Endothelial cell of umbilical vein (primary cell): Measurements from ENCODE around the gene NEURL1B. TPM values are rescaled to one million over a fixed set of nuclear protein-coding genes. Genes with fewer than 3 reads are reported as not detected.

Source experiments
- BruUV-seq: library from RNA; stranded (reverse); fragments of 400-500 nt; replicated peaks from 2 replicates; lab custom pipeline; 2021; lab: Mats Ljungman, UMichigan
- CTCF ChIA-PET: fragments of 300-600, 350-600 bp; sonication (Branson Sonifier 250); formaldehyde crosslinking; loops from one replicate; lab custom pipeline; 2021; ENCODE audit warnings: antibody characterized with exemption, inconsistent platforms; lab: Charles Lee
- POLR2A ChIA-PET: fragments of 300-600, 350-600 bp; sonication (Branson Sonifier 250); formaldehyde crosslinking; loops from one replicate; lab custom pipeline; 2021; ENCODE audit warnings: antibody characterized with exemption, inconsistent platforms; lab: Charles Lee
- DNase-seq: peaks from one replicate; pipeline ENCODE4 v3.0.0-alpha.2; 2011; ENCODE audit warnings: low read depth, low spot score
- FAIRE-seq: peaks from 2 replicates; lab custom pipeline; 2011; peaks lifted over from hg19 to GRCh38; lab: Jason Lieb, UNC
- H2AFZ ChIP-seq: 2 replicates; pipeline ENCODE4 v1.6.0; 2012; ENCODE audit warnings: low read depth, low read length, control low read depth, inconsistent platforms
- H3K27ac ChIP-seq: 2 replicates; pipeline ENCODE4 v1.5.1; 2011; ENCODE audit warnings: low read depth, mild to moderate bottlenecking, control low read depth, low read length, moderate library complexity; ENCODE audit not compliant: insufficient read depth
- H3K27me3 ChIP-seq, 2 experiments: 2 replicates each; pipeline versions ENCODE4 v1.6.0 to v1.6.1; 2011; ENCODE audit warnings: low read length in 2 of 2, mixed read lengths in 1 of 2; ENCODE audit not compliant: control insufficient read depth in 2 of 2, insufficient read depth in 2 of 2
- H3K36me3 ChIP-seq, 2 experiments: 2 replicates in 1 of 2; 3 replicates in 1 of 2; pipeline ENCODE4 v1.5.1; 2011; ENCODE audit warnings: low read length in 2 of 2, mild to moderate bottlenecking in 1 of 2, moderate library complexity in 1 of 2; ENCODE audit not compliant: control insufficient read depth in 2 of 2, insufficient read depth in 2 of 2; ENCODE audit errors: extremely low read depth in 1 of 2
- H3K4me1 ChIP-seq: 3 replicates; pipeline ENCODE4 v1.5.1; 2011; ENCODE audit warnings: mild to moderate bottlenecking, low read length; ENCODE audit not compliant: control insufficient read depth, insufficient read depth; ENCODE audit errors: extremely low read depth
- H3K4me2 ChIP-seq: 2 replicates; pipeline ENCODE4 v1.6.1; 2011; ENCODE audit warnings: low read length, control low read depth, mixed read lengths; ENCODE audit not compliant: insufficient read depth
- H3K4me3 ChIP-seq, 3 experiments: fragments of 200-600 bp in 1 of 3; sonication (generic), shearing (Covaris generic) in 1 of 3; replicated peaks in 1 of 3; 2 replicates each; pipeline ENCODE4 v1.5.1; 2011 to 2016; ENCODE audit warnings: control low read depth in 3 of 3, low read length in 3 of 3, mild to moderate bottlenecking in 2 of 3, inconsistent platforms in 1 of 3, low read depth in 1 of 3, moderate library complexity in 1 of 3; ENCODE audit not compliant: insufficient read depth in 1 of 3
- H3K79me2 ChIP-seq: 2 replicates; pipeline ENCODE4 v1.6.0; 2012; ENCODE audit warnings: low read length, inconsistent platforms; ENCODE audit not compliant: control insufficient read depth, insufficient read depth
- H3K9ac ChIP-seq: replicated peaks from 2 replicates; pipeline ENCODE3; 2011; ENCODE audit warnings: low read length, control low read depth; ENCODE audit not compliant: insufficient read depth; ENCODE audit errors: extremely low read depth
- H3K9me1 ChIP-seq: replicated peaks from 3 replicates; pipeline ENCODE4 v1.6.0; 2011; ENCODE audit warnings: mild to moderate bottlenecking, low read length; ENCODE audit not compliant: control insufficient read depth, insufficient read depth; ENCODE audit errors: extremely low read depth
- H3K9me3 ChIP-seq: replicated peaks from 2 replicates; pipeline ENCODE4 v1.5.1; 2012; ENCODE audit warnings: low read length, inconsistent platforms; ENCODE audit not compliant: control insufficient read depth, insufficient read depth
- H4K20me1 ChIP-seq: replicated peaks from 2 replicates; pipeline ENCODE3; 2011; ENCODE audit warnings: mild to moderate bottlenecking, low read length; ENCODE audit not compliant: control insufficient read depth, insufficient read depth; ENCODE audit errors: extremely low read depth
- EZH2 ChIP-seq: IDR thresholded peaks from 2 replicates; pipeline ENCODE4 v1.6.1; 2012; ENCODE audit warnings: borderline replicate concordance, low read depth, mild to moderate bottlenecking, moderate library complexity, low read length, inconsistent platforms; ENCODE audit not compliant: severe bottlenecking
- FOS ChIP-seq: IDR thresholded peaks from 2 replicates; pipeline ENCODE4 v1.6.1; 2011; ENCODE audit warnings: mild to moderate bottlenecking, low read length, moderate library complexity, borderline replicate concordance; ENCODE audit not compliant: insufficient read depth
- GATA2 ChIP-seq: IDR thresholded peaks from 2 replicates; pipeline ENCODE4 v1.7.0; 2011; ENCODE audit warnings: low read depth, mild to moderate bottlenecking, moderate library complexity, mixed read lengths, low read length; ENCODE audit not compliant: insufficient read length, insufficient read depth
- JUN ChIP-seq: IDR thresholded peaks from 2 replicates; pipeline ENCODE4 v1.6.1; 2011; ENCODE audit warnings: borderline replicate concordance, low read depth; ENCODE audit not compliant: insufficient read length, insufficient read depth
- MAX ChIP-seq: IDR thresholded peaks from 2 replicates; pipeline ENCODE4 v1.6.1; 2011; ENCODE audit not compliant: insufficient read depth, insufficient read length
- MYC ChIP-seq: IDR thresholded peaks from one replicate; pipeline ENCODE4 v1.6.1; 2011; ENCODE audit warnings: mild to moderate bottlenecking, low read depth, low read length
- POLR2A ChIP-seq: IDR thresholded peaks from 2 replicates; pipeline ENCODE4 v1.6.1; 2012; ENCODE audit warnings: low read depth, mild to moderate bottlenecking, control low read depth, low read length
- POLR2AphosphoS5 ChIP-seq: IDR thresholded peaks from 2 replicates; pipeline ENCODE4 v1.6.1; 2012; ENCODE audit warnings: low read depth, mild to moderate bottlenecking, control low read depth, low read length, moderate library complexity; ENCODE audit not compliant: insufficient read depth
- dilution Hi-C: fragments of 300-500 bp; cut with MboI; formaldehyde crosslinking; loops from one replicate; pipeline ENCODE4 v1.15.0; 2019; ENCODE audit warnings: low sequenced_read_pairs; ENCODE audit not compliant: extremely low pct_ligation_motif_present
- intact Hi-C: fragments of 100-400 bp; cut with micrococcal nuclease; formaldehyde crosslinking; loops from one replicate; pipeline ENCODE4 v1.10.0; 2022
- polyA plus RNA-seq, 4 experiments: library from polyadenylated mRNA; depleted of rRNA in 3 of 4; stranded (reverse) in 3 of 4; unstranded in 1 of 4; fragments of >200 nt; gene quantifications; 2 replicates each; pipeline versions ENCODE4 v1.2.1 to v1.2.3, GENCODE V29; 2011 to 2012; ENCODE audit warnings: missing spikeins in 1 of 4
- total RNA-seq: library from RNA; stranded (reverse); gene quantifications from 2 replicates; pipeline ENCODE4 v1.2.3, GENCODE V29; 2021
- TF ChIP-seq, protein P1 (sequence below), 2 donors: IDR thresholded peaks; 1 replicate in 1 of 2; 2 replicates in 1 of 2; pipeline ENCODE4 v1.5.1; 2011; ENCODE audit warnings: low read length in 2 of 2, mild to moderate bottlenecking in 2 of 2, moderate library complexity in 2 of 2, control low read depth in 1 of 2, inconsistent platforms in 1 of 2, low read depth in 1 of 2; ENCODE audit not compliant: insufficient read depth in 1 of 2; ENCODE audit errors: extremely low read depth in 1 of 2

Gene NEURL1B
- total and polyA plus RNA-seq, 2 donors (not counting 3 experiments of a cell fraction or from before 2014, with no cell fraction given) = 0.44 to 1.6 TPM

- no peak overlapping the region for H2AFZ ChIP-seq
These were observed 18.7 kb upstream of the NEURL1B start for GRCh38 chr5:172622091-172623046.

DNA sequence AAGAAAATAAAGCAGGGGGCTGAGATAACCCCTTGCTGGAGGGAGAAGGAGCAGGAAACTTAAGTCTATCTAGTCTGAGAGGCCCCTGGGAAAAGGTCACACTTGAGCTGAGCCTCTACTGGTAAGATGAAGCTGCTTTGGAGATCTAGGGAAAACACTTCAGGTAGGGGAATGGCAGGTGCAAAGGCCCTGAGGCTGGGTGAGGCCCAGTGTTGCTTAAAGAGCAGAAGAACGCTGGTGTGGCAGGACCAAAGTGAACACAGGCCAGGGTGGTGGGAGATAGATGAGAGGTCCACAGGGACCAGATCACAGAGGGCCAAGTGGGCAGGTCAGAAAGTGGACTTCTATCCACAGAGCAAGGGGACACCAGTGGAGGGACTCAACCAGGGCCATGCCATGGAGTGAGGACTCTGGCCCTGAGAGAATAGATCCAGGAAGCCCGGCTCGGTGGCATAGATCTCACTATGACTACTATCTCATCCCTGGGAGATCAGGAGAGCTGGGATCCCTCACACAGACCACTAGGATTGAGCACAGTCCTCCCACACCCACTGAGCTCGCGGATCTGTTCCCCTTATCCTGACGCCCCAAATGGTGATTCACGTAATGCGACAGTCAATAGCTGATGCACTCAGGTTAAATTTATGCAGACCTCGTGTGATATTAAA, 17.6 kb upstream of the NEURL1B start:
- no TSS peak for BruUV-seq
- intact Hi-C loops = no loop called here
- no peak for FAIRE-seq

More at GRCh38 chr5:172622091-172623046, 18.7 kb upstream of the NEURL1B start:
- Histone ChIP-seq H3K9me3 (no peaks in the 10 kb centered on the region), H3K4me2 (no peak overlapping the region), H3K27ac (no peak overlapping the region), H3K4me1 (no peaks in the 10 kb centered on the region), H3K27me3 (no peaks in the 10 kb centered on the region), H3K4me3 (no peak overlapping the region), H3K36me3 (no peaks in the 10 kb centered on the region), H3K9me1 (no peaks in the 10 kb centered on the region), H3K79me2 (no peaks in the 10 kb centered on the region), H3K9ac (no peak overlapping the region), H4K20me1 (no peaks in the 10 kb centered on the region)
- no peak for TF ChIP-seq FOS
- no peak for TF ChIP-seq MAX
- TF ChIP-seq EZH2 = no peak
- DNase-seq (no peak), FAIRE-seq (no peak)
- POLR2A ChIA-PET = no interaction called here
- intact Hi-C loops = no loop called here
- CTCF ChIA-PET = no interaction called here
- BruUV-seq = no TSS peak
- dilution Hi-C loops = no loop called here

More for the DNA sequence above, 17.6 kb upstream of the NEURL1B start:
- Histone ChIP-seq H2AFZ (no peak overlapping the region), H3K4me3 (no peak overlapping the region), H3K4me2 (no peak overlapping the region), H3K79me2 (no peaks in the 10 kb centered on the region), H3K4me1 (no peaks in the 10 kb centered on the region), H3K9me3 (no peaks in the 10 kb centered on the region), H3K9me1 (no peaks in the 10 kb centered on the region), H3K27ac (no peak overlapping the region), H3K36me3 (no peaks in the 10 kb centered on the region), H3K27me3 (peaks cover 0 to 3% of the 10 kb centered on the region in 2 experiments), H4K20me1 (no peaks in the 10 kb centered on the region), H3K9ac (no peak overlapping the region)
- dilution Hi-C loops = no loop called here
- TF ChIP-seq POLR2AphosphoS5 (no peak), MAX (no peak), EZH2 (no peak), GATA2 (no peak), FOS (no peak), POLR2A (no peak), JUN (no peak), MYC (no peak)
- TF ChIP-seq, protein P1, sequence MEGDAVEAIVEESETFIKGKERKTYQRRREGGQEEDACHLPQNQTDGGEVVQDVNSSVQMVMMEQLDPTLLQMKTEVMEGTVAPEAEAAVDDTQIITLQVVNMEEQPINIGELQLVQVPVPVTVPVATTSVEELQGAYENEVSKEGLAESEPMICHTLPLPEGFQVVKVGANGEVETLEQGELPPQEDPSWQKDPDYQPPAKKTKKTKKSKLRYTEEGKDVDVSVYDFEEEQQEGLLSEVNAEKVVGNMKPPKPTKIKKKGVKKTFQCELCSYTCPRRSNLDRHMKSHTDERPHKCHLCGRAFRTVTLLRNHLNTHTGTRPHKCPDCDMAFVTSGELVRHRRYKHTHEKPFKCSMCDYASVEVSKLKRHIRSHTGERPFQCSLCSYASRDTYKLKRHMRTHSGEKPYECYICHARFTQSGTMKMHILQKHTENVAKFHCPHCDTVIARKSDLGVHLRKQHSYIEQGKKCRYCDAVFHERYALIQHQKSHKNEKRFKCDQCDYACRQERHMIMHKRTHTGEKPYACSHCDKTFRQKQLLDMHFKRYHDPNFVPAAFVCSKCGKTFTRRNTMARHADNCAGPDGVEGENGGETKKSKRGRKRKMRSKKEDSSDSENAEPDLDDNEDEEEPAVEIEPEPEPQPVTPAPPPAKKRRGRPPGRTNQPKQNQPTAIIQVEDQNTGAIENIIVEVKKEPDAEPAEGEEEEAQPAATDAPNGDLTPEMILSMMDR (IDR thresholded peaks at IDR 0.05; ENCODE audit: extremely low read depth in 1 of 2, insufficient read depth in 1 of 2, low read depth in 1 of 2, low read length in 2 of 2) = no peak
- CTCF ChIA-PET = interaction anchor here (1.7 kb wide), 1 partner anchor 74 kb away, joined by 4 read pairs; no protein-coding TSS in a partner anchor
- DNase-seq = no peak
- POLR2A ChIA-PET = no interaction called here
